GM23338 (cell line): ENCODE measurements around the gene NCAPD3. TPM values are rescaled to one million over a fixed set of nuclear protein-coding genes. Genes with fewer than 3 reads are reported as not detected.

Experiments
- ATAC-seq: fragments of 200-7000 bp; cut with Tn5 transposase; 3 replicates; pipeline ENCODE4 v1.9.1; 2020
- DNase-seq: peaks from one replicate; pipeline ENCODE4 v3.0.0-alpha.2; 2015; ENCODE audit warnings: low spot score
- H2AFZ ChIP-seq: fragments of 200-600 bp; sonication (generic); 2 replicates; pipeline ENCODE4 v1.8.0; 2016; ENCODE audit warnings: antibody characterized with exemption, mild to moderate bottlenecking, moderate library complexity
- H3F3A ChIP-seq: fragments of 200-600 bp; sonication (generic); replicated peaks from 2 replicates; pipeline ENCODE4 v1.8.0; 2017; ENCODE audit warnings: antibody characterized with exemption, mixed run types, low read depth
- H3K27ac ChIP-seq: fragments of 200-600 bp; sonication (generic); 2 replicates; pipeline ENCODE4 v1.6.1; 2016; ENCODE audit warnings: low read depth
- H3K27me3 ChIP-seq: fragments of 200-600 bp; sonication (generic); 2 replicates; pipeline ENCODE4 v1.8.0; 2016; ENCODE audit warnings: mild to moderate bottlenecking, mixed run types, moderate library complexity; ENCODE audit not compliant: insufficient read depth
- H3K36me3 ChIP-seq: fragments of 200-600 bp; sonication (generic); 2 replicates; pipeline ENCODE4 v1.8.0; 2016; ENCODE audit warnings: mild to moderate bottlenecking; ENCODE audit not compliant: insufficient read depth
- H3K4me1 ChIP-seq: fragments of 200-600 bp; sonication (generic); 2 replicates; pipeline ENCODE4 v1.8.0; 2016; ENCODE audit warnings: mild to moderate bottlenecking, moderate library complexity; ENCODE audit not compliant: insufficient read depth
- H3K4me2 ChIP-seq: fragments of 200-600 bp; sonication (generic); 2 replicates; pipeline ENCODE4 v1.7.1; 2017; ENCODE audit warnings: mixed run types
- H3K4me3 ChIP-seq: fragments of 200-600 bp; sonication (generic); 2 replicates; pipeline ENCODE4 v1.6.1; 2016; ENCODE audit warnings: mixed run types
- H3K79me2 ChIP-seq: fragments of 200-600 bp; sonication (generic); replicated peaks from 2 replicates; pipeline ENCODE4 v1.8.0; 2017; ENCODE audit warnings: mild to moderate bottlenecking; ENCODE audit not compliant: insufficient read depth
- H3K9me2 ChIP-seq: fragments of 200-600 bp; sonication (generic); 2 replicates; pipeline ENCODE4 v1.8.0; 2017; ENCODE audit not compliant: insufficient read depth
- H4K20me1 ChIP-seq: fragments of 200-600 bp; sonication (generic); replicated peaks from 2 replicates; pipeline ENCODE4 v1.8.0; 2017; ENCODE audit warnings: mild to moderate bottlenecking; ENCODE audit not compliant: insufficient read depth
- H3K27ac Mint-ChIP-seq: 2 replicates; pipeline ENCODE4 v1.8.0; 2020; ENCODE audit warnings: inconsistent platforms, mild to moderate bottlenecking, moderate library complexity, mixed read lengths
- H3K27me3 Mint-ChIP-seq: 3 replicates; pipeline ENCODE4 v1.8.0; 2022; ENCODE audit warnings: low read depth, mild to moderate bottlenecking, moderate library complexity, mixed read lengths, inconsistent platforms; ENCODE audit not compliant: insufficient read depth, poor library complexity
- H3K36me3 Mint-ChIP-seq: 3 replicates; pipeline ENCODE4 v1.8.0; 2021; ENCODE audit warnings: low read depth, mild to moderate bottlenecking, inconsistent platforms, moderate library complexity, mixed read lengths
- H3K4me1 Mint-ChIP-seq: 3 replicates; pipeline ENCODE4 v1.8.0; 2020; ENCODE audit warnings: mild to moderate bottlenecking, inconsistent platforms, mixed read lengths
- H3K4me3 Mint-ChIP-seq: 3 replicates; pipeline ENCODE4 v1.8.0; 2021; ENCODE audit warnings: moderate library complexity, mild to moderate bottlenecking, inconsistent platforms, mixed read lengths
- H3K9me3 Mint-ChIP-seq: 3 replicates; pipeline ENCODE4 v1.8.0; 2020; ENCODE audit warnings: moderate library complexity, mild to moderate bottlenecking, inconsistent platforms, mixed read lengths
- EZH2 ChIP-seq: fragments of 200-600 bp; sonication (generic); IDR thresholded peaks from one replicate; pipeline ENCODE4 v1.8.0; 2017; ENCODE audit warnings: antibody characterized with exemption, mild to moderate bottlenecking, low read depth; ENCODE audit not compliant: unreplicated experiment
- JUNB ChIP-seq: IDR thresholded peaks from one replicate; pipeline ENCODE4 v1.6.1; 2016; ENCODE audit warnings: antibody characterized with exemption; ENCODE audit not compliant: unreplicated experiment
- STAT1 ChIP-seq: IDR thresholded peaks from one replicate; pipeline ENCODE4 v1.6.1; 2016; ENCODE audit warnings: antibody characterized with exemption; ENCODE audit not compliant: unreplicated experiment
- ZNF331 ChIP-seq: fragments of 250-450 bp; sonication (Bioruptor Pico); IDR thresholded peaks from 2 replicates; pipeline ENCODE4 v1.5.0; 2020; ENCODE audit warnings: low read depth, mild to moderate bottlenecking, moderate library complexity
- polyA plus RNA-seq: library from polyadenylated mRNA; unstranded; fragments of >200 nt; fragmentation: Nextera tagmentation; extraction: Ambion mirVana; gene quantifications from 2 replicates; pipeline ENCODE4 v1.2.1, GENCODE V29; 2016
- total RNA-seq: library from RNA; depleted of rRNA; stranded (reverse); fragments of >200 nt; shearing (Covaris generic); gene quantifications from 2 replicates; pipeline ENCODE4 v1.2.3, GENCODE V29; 2014
- TF ChIP-seq, protein P1 (sequence below): IDR thresholded peaks from 2 replicates; pipeline ENCODE4 v1.6.1; 2016; ENCODE audit warnings: antibody characterized with exemption
- TF ChIP-seq, protein P2 (sequence below): IDR thresholded peaks from one replicate; pipeline ENCODE4 v1.6.1; 2018; ENCODE audit warnings: antibody characterized with exemption; ENCODE audit not compliant: unreplicated experiment

NCAPD3 gene
- total and polyA plus RNA-seq, 2 experiments from 2014 or later: 37.1 to 49.8 TPM

DNA sequence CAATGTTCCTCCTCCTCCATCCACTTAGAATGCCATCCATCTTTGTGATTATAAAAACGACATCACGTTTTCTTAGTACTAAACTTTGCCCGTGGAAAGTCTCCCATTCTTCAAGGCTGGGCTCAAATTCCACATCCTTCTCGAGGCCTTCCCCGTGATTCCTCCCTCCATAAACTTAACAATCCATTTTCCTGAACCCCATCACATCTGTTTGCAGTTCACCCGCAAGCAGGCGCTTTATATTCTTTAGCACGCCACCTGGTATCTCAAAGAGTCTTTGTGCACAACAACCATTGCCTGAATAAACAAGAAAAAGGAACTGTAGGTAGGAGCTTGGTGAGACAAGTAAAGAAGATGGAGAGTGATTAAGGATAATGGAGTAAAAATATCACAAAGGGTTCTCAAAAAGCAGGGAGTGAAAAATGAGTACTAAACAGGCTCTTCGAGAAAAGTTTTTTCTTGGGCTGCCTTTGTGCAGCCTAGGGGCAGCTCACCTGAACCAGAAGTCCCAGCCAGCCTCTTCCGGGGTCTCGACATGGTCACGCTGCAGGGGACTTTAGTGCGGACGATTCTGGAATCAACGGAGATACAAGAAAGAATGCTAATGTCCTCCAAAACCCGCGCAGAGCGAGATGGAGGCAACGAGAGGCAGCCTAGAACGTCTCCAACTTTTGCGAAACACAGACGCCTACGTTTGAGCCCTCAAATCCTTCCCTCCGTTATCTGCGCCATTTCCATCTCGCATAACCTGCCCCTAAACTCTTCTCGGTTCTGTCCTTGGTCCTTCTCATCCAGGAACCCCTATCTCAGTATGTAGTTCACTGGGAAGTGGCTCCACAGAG lies 28.8 kb upstream of the NCAPD3 start:
- ATAC-seq (peak; percentile 47), DNase-seq (peak; percentile 58)
- Mint-ChIP-seq H3K9me3 (no peaks in the 10 kb centered on the region), H3K27ac (peak overlapping the region; percentile 82), H3K27me3 (no peaks in the 10 kb centered on the region), H3K4me1 (peaks cover 26% of the 10 kb centered on the region), H3K36me3 (peaks cover 45% of the 10 kb centered on the region), H3K4me3 (peak overlapping the region; percentile 81)
- Histone ChIP-seq H3K4me3 (peak overlapping the region; percentile 65), H3F3A (no peaks in the 10 kb centered on the region; the same call in 1 of the 2 replicates), H2AFZ (peak overlapping the region; percentile 77), H3K79me2 (peaks cover 46% of the 10 kb centered on the region), H3K9me2 (no peaks in the 10 kb centered on the region), H3K36me3 (peaks cover 31% of the 10 kb centered on the region), H4K20me1 (peaks cover 17% of the 10 kb centered on the region), H3K4me1 (peaks cover 24% of the 10 kb centered on the region), H3K4me2 (peak overlapping the region; percentile 77), H3K27me3 (no peaks in the 10 kb centered on the region), H3K27ac (no peak overlapping the region)
- TF ChIP-seq, protein P1, sequence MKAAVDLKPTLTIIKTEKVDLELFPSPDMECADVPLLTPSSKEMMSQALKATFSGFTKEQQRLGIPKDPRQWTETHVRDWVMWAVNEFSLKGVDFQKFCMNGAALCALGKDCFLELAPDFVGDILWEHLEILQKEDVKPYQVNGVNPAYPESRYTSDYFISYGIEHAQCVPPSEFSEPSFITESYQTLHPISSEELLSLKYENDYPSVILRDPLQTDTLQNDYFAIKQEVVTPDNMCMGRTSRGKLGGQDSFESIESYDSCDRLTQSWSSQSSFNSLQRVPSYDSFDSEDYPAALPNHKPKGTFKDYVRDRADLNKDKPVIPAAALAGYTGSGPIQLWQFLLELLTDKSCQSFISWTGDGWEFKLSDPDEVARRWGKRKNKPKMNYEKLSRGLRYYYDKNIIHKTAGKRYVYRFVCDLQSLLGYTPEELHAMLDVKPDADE: no peak
- TF ChIP-seq JUNB: no peak
- no peak for TF ChIP-seq ZNF331
- TF ChIP-seq, protein P2, sequence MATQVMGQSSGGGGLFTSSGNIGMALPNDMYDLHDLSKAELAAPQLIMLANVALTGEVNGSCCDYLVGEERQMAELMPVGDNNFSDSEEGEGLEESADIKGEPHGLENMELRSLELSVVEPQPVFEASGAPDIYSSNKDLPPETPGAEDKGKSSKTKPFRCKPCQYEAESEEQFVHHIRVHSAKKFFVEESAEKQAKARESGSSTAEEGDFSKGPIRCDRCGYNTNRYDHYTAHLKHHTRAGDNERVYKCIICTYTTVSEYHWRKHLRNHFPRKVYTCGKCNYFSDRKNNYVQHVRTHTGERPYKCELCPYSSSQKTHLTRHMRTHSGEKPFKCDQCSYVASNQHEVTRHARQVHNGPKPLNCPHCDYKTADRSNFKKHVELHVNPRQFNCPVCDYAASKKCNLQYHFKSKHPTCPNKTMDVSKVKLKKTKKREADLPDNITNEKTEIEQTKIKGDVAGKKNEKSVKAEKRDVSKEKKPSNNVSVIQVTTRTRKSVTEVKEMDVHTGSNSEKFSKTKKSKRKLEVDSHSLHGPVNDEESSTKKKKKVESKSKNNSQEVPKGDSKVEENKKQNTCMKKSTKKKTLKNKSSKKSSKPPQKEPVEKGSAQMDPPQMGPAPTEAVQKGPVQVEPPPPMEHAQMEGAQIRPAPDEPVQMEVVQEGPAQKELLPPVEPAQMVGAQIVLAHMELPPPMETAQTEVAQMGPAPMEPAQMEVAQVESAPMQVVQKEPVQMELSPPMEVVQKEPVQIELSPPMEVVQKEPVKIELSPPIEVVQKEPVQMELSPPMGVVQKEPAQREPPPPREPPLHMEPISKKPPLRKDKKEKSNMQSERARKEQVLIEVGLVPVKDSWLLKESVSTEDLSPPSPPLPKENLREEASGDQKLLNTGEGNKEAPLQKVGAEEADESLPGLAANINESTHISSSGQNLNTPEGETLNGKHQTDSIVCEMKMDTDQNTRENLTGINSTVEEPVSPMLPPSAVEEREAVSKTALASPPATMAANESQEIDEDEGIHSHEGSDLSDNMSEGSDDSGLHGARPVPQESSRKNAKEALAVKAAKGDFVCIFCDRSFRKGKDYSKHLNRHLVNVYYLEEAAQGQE: peak; percentile 36

DNA sequence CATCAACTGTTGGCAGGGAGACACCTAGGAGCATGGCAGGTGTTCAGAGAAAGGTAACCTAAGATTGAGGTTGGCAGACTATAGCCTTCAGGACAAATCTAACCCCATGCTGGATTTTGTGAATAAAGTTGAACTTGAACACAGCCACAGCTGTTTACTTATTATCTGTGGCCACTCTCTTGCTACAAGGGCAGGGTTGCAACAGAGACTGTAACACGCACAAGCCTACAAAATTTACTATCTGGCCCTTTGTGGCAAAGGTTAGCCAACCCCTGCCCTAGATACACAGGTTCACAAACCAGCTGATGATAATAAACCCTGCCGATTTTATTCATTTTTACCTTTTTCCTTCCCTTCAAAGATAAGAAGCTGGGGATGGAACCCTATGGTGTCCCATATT lies 26.9 kb upstream of the NCAPD3 start:
- peaks cover 26% of the 10 kb centered on the region for H3K4me1 Mint-ChIP-seq
- DNase-seq (no peak), ATAC-seq (no peak)
- Histone ChIP-seq H3K4me3 (no peak overlapping the region), H3K27ac (no peak overlapping the region), H3F3A (no peaks in the 10 kb centered on the region; the same call in 1 of the 2 replicates), H2AFZ (no peak overlapping the region), H3K27me3 (no peaks in the 10 kb centered on the region), H3K4me2 (no peak overlapping the region), H4K20me1 (peaks cover 13% of the 10 kb centered on the region), H3K79me2 (peaks cover 32% of the 10 kb centered on the region), H3K4me1 (peaks cover 24% of the 10 kb centered on the region), H3K9me2 (no peaks in the 10 kb centered on the region), H3K36me3 (peaks cover 24% of the 10 kb centered on the region)
- H3K9me3 Mint-ChIP-seq: no peaks in the 10 kb centered on the region
- H3K27ac Mint-ChIP-seq: no peak overlapping the region
- H3K36me3 Mint-ChIP-seq: peaks cover 47% of the 10 kb centered on the region
- H3K27me3 Mint-ChIP-seq: no peaks in the 10 kb centered on the region
- no peak overlapping the region for H3K4me3 Mint-ChIP-seq
- TF ChIP-seq EZH2 (no peak), ZNF331 (no peak), STAT1 (no peak)
